HG03571 (cell line): ENCODE results near the gene SPDYA.

Experiments used
- ATAC-seq: cut with Tn5 transposase; IDR thresholded peaks from one replicate; pipeline ENCODE4 v1.9.1; 2021; ENCODE audit not compliant: unreplicated experiment

SPDYA gene

GRCh38 chr2:28824207-28824606 lies 13.6 kb downstream of the SPDYA start:
- ATAC-seq: no peak

- no peak for ATAC-seq
Measured at GRCh38 chr2:28824870-28825269, 14.2 kb downstream of the SPDYA start.

- ATAC-seq: no peak
Measured at GRCh38 chr2:28828382-28828781, 17.7 kb downstream of the SPDYA start.

DNA sequence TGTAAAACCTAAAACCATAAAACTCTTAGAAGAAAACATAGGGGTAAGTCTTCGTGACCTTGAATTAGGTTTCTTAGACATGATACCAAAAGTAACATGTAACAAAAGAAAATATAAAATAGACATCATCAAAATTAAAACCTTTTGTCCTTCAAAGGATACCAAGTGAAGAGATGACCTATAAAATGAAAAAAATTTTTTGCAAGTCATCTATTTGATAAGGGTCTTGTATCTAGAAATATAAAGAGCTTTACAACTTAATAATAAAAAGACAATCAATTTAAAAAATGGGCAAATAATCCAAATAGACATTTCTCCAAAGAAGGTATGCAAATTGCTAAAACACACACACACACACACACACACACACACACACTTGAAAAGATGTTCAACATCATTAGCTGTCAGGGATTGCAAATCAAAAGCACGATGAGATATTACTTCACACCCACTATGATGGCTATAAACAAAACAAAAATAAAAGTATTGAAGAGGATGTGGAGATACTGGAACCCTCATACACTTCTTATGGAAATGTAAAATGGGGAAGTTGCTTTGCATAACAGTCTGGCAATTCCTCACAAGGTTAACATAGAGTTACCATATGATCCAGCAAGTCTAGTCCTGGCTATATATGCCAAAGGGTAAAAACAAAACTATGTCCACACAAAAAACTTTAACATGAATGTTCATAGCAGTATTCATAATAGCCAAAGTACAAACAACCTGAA lies 23.3 kb downstream of the SPDYA start:
- no peak for ATAC-seq

DNA sequence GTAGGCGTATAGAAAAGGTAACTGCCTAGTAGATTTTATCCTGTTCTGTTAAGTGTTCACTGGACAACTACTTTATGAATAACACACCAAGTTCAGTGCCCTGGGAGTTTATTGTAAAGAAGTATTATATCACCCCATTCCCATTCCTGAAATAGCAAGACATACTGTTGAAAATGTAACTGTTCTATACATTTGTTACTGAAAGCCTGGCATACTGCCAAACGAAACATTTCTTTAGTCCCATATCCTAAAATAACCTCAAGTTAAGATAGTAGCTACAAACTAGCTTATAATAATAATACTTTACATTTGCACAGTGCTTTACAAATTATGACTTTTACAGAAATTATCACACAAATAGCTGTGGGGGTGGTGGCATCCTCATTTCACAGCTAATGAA lies 25.1 kb downstream of the SPDYA start:
- ATAC-seq: no peak

DNA sequence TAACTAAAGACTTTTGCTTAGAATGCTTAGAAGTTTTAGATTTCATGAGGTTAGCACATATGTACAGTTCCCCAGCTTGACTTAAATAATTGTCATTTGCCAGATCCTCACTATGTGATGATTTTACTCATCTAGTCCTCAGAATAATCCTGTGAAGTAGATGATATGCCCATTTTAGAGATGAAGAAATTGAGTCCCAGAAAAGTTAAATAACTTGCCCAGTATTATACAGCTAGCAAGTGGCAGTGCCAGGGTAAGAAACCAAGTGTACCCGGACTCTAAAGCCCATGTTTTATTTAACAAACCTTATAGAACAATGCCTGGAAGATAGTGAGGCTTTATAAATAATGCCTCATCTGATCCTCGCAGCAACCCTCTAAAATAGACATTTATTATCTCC lies 28.3 kb downstream of the SPDYA start:
- no peak for ATAC-seq

GRCh38 chr2:28842042-28842441 lies 31.4 kb downstream of the SPDYA start:
- ATAC-seq: no peak

DNA sequence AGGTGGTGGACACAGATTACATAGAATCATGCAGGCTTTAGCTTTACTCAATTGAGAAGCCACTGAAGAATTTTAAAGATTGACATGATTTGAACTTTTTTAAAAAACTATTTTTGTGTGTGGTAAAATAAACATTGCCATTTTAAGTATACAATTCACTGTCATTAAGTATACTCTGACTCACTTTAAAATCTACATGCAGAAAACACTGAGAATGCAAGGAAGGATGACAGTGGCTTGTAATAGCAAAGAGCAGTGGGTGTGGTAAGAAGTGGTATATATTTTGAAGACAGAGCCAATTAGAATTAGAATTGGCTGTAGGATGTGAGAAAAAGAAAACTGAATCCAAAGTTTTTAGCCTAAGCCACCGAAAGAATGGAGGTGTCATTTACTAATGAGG lies 44.6 kb downstream of the SPDYA start:
- ATAC-seq: no peak

GRCh38 chr2:28855977-28856376 lies 45.3 kb downstream of the SPDYA start:
- no peak for ATAC-seq

GRCh38 chr2:28868611-28869010 lies 58.0 kb downstream of the SPDYA start:
- no peak for ATAC-seq

DNA sequence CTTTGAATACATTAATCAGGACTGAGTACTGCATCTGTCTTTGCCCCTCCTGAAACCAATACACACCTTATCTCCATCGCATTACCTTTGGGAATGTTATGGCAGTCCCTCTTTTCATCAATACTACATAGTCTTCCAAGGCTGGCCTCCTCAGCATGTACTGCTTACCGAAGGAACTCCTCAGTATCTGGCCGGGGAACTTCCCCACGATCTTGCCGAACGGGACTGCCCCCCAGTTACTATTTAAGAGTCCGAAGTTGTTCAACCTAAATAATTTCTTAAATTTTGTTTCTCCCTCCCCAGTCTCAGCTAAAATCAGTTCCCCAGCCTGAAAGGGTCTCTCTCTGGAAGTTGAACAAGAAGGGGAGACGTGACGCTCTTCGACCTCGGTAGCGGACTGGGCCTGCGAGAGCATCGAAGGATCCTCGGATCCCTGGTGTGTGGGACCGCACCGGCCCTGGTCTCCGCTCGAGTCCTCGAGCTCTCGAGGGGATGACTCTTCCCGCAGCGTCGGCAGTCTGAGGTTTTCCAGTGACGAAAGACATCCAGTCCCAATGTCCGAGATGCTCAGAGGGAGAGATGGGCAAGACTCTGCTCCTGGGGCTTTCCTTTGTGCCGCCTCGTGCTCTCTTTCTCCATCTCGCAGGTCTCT lies 59.0 kb downstream of the SPDYA start:
- peak; percentile 22 for ATAC-seq

- peak; percentile 87 for ATAC-seq
Measured at GRCh38 chr2:28870146-28870891, 59.7 kb downstream of the SPDYA start, which contains the start of gene TRMT61B. Gene TRMT61B, minus strand, starts transcription at chr2:28870309. Its CDS starts 32 bp downstream, at chr2:28870277.

GRCh38 chr2:28871620-28872019 lies 61.0 kb downstream of the SPDYA start:
- no peak for ATAC-seq

DNA sequence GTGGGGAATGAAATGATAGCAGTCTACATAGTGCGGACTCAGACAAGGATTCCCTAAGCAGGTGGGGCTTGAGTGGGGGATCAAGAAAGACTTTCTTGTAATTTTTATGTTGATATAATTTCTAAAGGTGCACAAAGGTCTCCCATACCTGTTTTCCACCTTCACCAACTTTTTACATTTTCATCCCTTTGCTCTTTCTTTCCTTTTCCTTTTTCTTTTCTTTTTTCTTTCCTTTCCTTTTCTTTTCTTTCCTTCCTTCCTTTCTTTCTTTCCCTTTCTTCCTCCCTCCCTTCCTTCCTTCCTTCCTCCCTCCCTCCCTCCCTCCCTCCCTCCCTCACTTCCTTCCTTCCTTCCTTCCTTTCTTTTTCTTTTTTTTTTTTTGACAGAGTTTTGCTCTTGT lies 69.6 kb downstream of the SPDYA start:
- ATAC-seq: no peak

DNA sequence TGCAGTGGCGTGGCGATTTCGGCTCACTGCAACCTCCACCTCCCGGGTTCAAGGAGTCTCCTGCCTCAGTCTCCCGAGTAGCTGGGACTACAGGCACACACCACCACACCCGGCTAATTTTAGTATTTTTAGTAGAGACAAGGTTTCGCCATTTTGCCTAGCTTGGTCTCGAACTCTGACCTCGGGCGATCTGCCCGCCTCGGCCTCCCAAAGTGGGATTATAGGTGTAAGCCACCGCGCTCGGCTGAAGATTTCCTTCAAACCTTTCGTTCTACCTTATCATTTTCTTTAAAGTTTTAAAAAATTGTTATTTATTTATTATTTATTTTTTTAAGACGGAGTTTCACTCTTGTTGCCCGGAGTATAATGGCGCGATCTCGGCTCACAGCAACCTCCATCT lies 82.9 kb downstream of the SPDYA start:
- ATAC-seq: no peak

DNA sequence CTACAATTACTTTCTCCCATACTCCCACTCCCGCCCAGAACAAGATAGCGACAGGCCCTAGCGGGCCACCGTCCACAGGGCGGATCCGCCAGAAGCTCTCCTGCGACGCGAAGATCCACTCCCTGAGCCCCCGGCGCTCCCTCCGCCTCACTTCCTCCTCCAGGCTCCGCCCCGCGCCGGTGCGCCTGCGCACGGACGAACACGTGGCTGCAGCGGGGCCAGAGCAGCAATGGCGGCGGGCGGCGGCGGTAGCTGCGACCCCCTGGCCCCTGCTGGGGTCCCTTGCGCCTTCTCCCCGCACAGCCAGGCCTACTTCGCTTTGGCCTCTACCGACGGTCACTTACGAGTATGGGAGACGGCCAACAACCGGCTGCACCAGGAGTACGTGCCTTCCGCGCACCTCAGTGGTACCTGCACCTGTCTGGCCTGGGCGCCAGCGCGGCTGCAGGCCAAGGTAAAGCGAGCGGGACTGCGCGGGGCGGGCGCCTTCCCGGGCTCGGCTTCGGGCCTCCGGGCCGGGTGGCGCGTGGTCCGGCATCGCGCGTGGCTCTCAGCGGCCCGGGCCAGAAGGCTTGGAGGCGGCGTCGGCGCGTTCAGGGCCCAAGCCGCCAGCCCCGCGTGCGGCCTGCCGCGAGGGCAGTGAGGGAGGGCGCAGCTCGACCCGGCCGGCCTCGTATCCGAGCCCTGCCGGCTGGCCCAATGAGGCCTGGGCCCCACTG lies 84.0 kb downstream of the SPDYA start, which contains the start of gene WDR43:
Gene WDR43, plus strand, starts transcription at position 198 of the 719 bp plus-strand sequence. Its CDS starts 32 bp downstream, at position 230.
- peak; percentile 74 for ATAC-seq

DNA sequence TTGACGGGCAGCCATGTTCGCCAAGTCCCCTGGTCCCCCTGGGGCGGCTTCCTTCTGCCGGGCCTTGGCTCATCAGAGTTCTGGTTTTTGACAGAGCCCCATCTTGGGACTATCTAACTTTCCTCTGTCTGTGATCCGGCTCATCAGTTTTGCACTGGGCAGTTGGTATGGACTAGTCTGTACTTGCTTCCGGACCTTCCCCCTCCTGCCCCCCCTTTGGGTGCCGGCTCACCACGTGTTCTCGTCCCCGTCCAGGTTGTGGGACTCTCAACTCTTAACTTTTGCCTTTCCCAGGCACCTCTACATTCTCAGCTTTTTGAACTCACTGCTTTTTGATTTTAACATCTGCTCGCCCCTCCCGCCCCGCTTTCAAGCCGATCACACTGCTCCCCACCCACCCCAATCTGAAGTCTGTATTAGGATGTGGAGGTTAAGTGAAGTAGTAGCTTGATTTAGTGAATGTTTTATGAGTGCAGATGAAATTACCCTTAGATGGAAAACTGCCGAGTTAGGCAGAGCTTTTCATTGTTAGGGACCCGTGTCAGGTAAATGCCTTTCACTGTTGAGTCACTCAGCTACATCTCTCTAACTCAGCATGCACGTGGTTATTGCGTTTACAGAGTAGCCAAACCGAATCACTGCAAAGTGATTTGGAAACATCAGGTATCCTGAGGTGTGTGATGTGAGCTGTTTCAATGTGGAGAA lies 84.7 kb downstream of the SPDYA start:
- ATAC-seq: peak; percentile 23

- ATAC-seq: no peak
Measured at GRCh38 chr2:28896906-28897305, 86.3 kb downstream of the SPDYA start.

GRCh38 chr2:28898048-28898447 lies 87.4 kb downstream of the SPDYA start:
- ATAC-seq: no peak
